Measurements from ENCODE around the gene GPR158. TPM values are rescaled to one million over a fixed set of nuclear protein-coding genes. Genes with fewer than 3 reads are reported as not detected.

GPR158 gene
- total and polyA plus RNA-seq, 2 of the 8 experiments (the other 6 are each of a cell fraction or from before 2014, with no cell fraction given): 0.14 to 0.78 TPM

- no peaks in the 10 kb centered on the region; the same call in 1 of the 2 replicates for H3K23me2 ChIP-seq (ENCODE audit: low read depth, low read length)
- H3K27me3 ChIP-seq (replicated peaks in 1 of 4; ENCODE audit: control insufficient read depth in 3 of 4, extremely low read depth in 1 of 4, insufficient read depth in 3 of 4, low read length in 3 of 4): peaks cover 0 to 1% (median 0%) of the 10 kb centered on the region in 4 experiments; a peak in 1 of 7 replicates
- no peak overlapping the region for H3K4me2 ChIP-seq (ENCODE audit: insufficient read depth in 1 of 2, low read depth in 2 of 2, low read length in 2 of 2)
- POLR2A ChIA-PET (ENCODE audit: partially characterized antibody): no interaction called here
- H4K5ac ChIP-seq (ENCODE audit: insufficient read length, low read depth, low read length): no peak overlapping the region
- H3K14ac ChIP-seq (ENCODE audit: insufficient read length): no peak overlapping the region
- H4K20me1 ChIP-seq (replicated peaks in 1 of 2; ENCODE audit: control insufficient read depth in 1 of 2, insufficient read depth in 2 of 2, low read length in 2 of 2): no peaks in the 10 kb centered on the region
- no peak overlapping the region for H3K9ac ChIP-seq (replicated peaks in 1 of 4; ENCODE audit: extremely low read depth in 1 of 4, low read depth in 3 of 4, low read length in 3 of 4)
- no peak overlapping the region for H2BK12ac ChIP-seq (ENCODE audit: low read depth, low read length)
- no peak overlapping the region for H2AK5ac ChIP-seq (ENCODE audit: low read depth, low read length)
- H3K4ac ChIP-seq (replicated peaks; ENCODE audit: insufficient read length, low read depth, low read length): no peak overlapping the region
- no peak overlapping the region for H2BK15ac ChIP-seq (ENCODE audit: low read length)
- H3K36me3 ChIP-seq (ENCODE audit: control insufficient read depth in 2 of 4, insufficient read depth in 4 of 4, low read length in 3 of 4): no peaks in the 10 kb centered on the region
- H4K91ac ChIP-seq (replicated peaks; ENCODE audit: insufficient read length, low read length): no peak overlapping the region
- no peak overlapping the region for H3K18ac ChIP-seq (ENCODE audit: extremely low read depth, low read length)
- WGBS, 2 experiments (ENCODE audit: extremely low coverage in 1 of 2, insufficient coverage in 1 of 2, insufficient read length in 1 of 2, insufficient replicate concordance in 2 of 2, low coverage in 1 of 2, low lambda C conversion rate in 2 of 2, missing lambda C conversion rate in 1 of 2): 86 to 100% methylated on average over 2 to 7 of the region's 7 CpGs
- H2BK20ac ChIP-seq (ENCODE audit: low read length): no peak overlapping the region
- H2BK120ac ChIP-seq (replicated peaks; ENCODE audit: low read depth, low read length): no peak overlapping the region
- H3K4me3 ChIP-seq (ENCODE audit: extremely low read depth in 1 of 4, insufficient read depth in 2 of 4, low read depth in 3 of 4, low read length in 4 of 4): no peak overlapping the region
- no peak overlapping the region for H2BK5ac ChIP-seq (ENCODE audit: low read depth, low read length)
- H3K4me1 ChIP-seq (replicated peaks in 1 of 4; ENCODE audit: control insufficient read depth in 3 of 4, insufficient read depth in 4 of 4, low read length in 3 of 4): no peaks in the 10 kb centered on the region
- H3K79me2 ChIP-seq (ENCODE audit: control insufficient read depth in 1 of 2, insufficient read depth in 2 of 2, low read length in 2 of 2): no peaks in the 10 kb centered on the region
- H4K8ac ChIP-seq (ENCODE audit: extremely low read depth, insufficient read depth, low read length): no peak overlapping the region
- no peak overlapping the region for H2AFZ ChIP-seq (ENCODE audit: low read length)
- DNase-seq (ENCODE audit: low read depth in 1 of 2, low spot score in 2 of 2) (no peak), FAIRE-seq (no peak)
- no peak overlapping the region for H3K56ac ChIP-seq (replicated peaks; ENCODE audit: insufficient read length, low read depth, low read length)
- no peaks in the 10 kb centered on the region for H3K9me3 ChIP-seq (ENCODE audit: insufficient read depth in 2 of 2, low read depth in 1 of 2, low read length in 1 of 2)
- H3K79me1 ChIP-seq (ENCODE audit: low read depth, low read length): no peaks in the 10 kb centered on the region
- H3K23ac ChIP-seq (ENCODE audit: insufficient read length): no peak overlapping the region
- no peak overlapping the region for H3K27ac ChIP-seq (ENCODE audit: low read depth, low read length)
- CTCF ChIA-PET (ENCODE audit: partially characterized antibody): interaction anchor here (1.9 kb wide), 1 partner anchor 109 kb away, joined by 6 read pairs; no protein-coding TSS in a partner anchor
- TF ChIP-seq EGR1 (IDR thresholded peaks at IDR 0.05; ENCODE audit: borderline replicate concordance, low read depth, low read length): no peak
- TF ChIP-seq SP1 (IDR thresholded peaks at IDR 0.05; ENCODE audit: low read depth, low read length): no peak
- TF ChIP-seq SAP30 (IDR thresholded peaks at IDR 0.05; ENCODE audit: insufficient read depth, insufficient replicate concordance, low read length): no peak
- no peak for TF ChIP-seq TAF7 (optimal IDR thresholded peaks at IDR 0.05; ENCODE audit: borderline replicate concordance, low read depth, low read length)
- TF ChIP-seq RFX5 (IDR thresholded peaks at IDR 0.05; ENCODE audit: borderline replicate concordance, low read depth, low read length): no peak
- TF ChIP-seq E2F6 (IDR thresholded peaks at IDR 0.05): no peak
- TF ChIP-seq RAD21 (IDR thresholded peaks at IDR 0.05 in 1 of 2, conservative IDR thresholded peaks at IDR 0.05 in 1 of 2; ENCODE audit: low read depth in 2 of 2, low read length in 2 of 2): no peak
- no peak for TF ChIP-seq TBP (IDR thresholded peaks at IDR 0.05; ENCODE audit: low read depth, low read length)
- TF ChIP-seq BACH1 (IDR thresholded peaks at IDR 0.05; ENCODE audit: low read length): no peak
- no peak for TF ChIP-seq JUND (IDR thresholded peaks at IDR 0.05; ENCODE audit: low read length)
- no peak for TF ChIP-seq BRCA1 (IDR thresholded peaks at IDR 0.05; ENCODE audit: low read depth, low read length)
- no peak for TF ChIP-seq SIN3A (conservative IDR thresholded peaks at IDR 0.05 in 1 of 2, IDR thresholded peaks at IDR 0.05 in 1 of 2; ENCODE audit: low read depth in 1 of 2, low read length in 2 of 2)
- no peak for TF ChIP-seq KDM4A (IDR thresholded peaks at IDR 0.05; ENCODE audit: low read depth, low read length, severe bottlenecking)
These were observed 47.4 kb downstream of the GPR158 start for GRCh38 chr10:25222085-25222660.
